ENCODE data around the gene EZR. TPM values are rescaled to one million over a fixed set of nuclear protein-coding genes. Genes with fewer than 3 reads are reported as not detected.

EZR gene
- total RNA-seq, 1 experiment from 2014 or later = 1,402 TPM

- TF ChIP-seq EZH2phosphoT487 (IDR thresholded peaks at IDR 0.05; ENCODE audit: borderline replicate concordance) (no peak), YY1 (IDR thresholded peaks at IDR 0.05; ENCODE audit: extremely low read depth, insufficient replicate concordance, low read depth, low read length) (peak; percentile 85), FOSL1 (IDR thresholded peaks at IDR 0.05; ENCODE audit: low read depth) (no peak), ELF1 (IDR thresholded peaks at IDR 0.05; ENCODE audit: borderline replicate concordance, low read depth) (no peak), POLR2AphosphoS5 (IDR thresholded peaks at IDR 0.05; ENCODE audit: low read depth, low read length) (peak; percentile 87), SIN3A (IDR thresholded peaks at IDR 0.05; ENCODE audit: low read depth) (no peak), ZFX (IDR thresholded peaks at IDR 0.05) (no peak), CTCF (IDR thresholded peaks at IDR 0.05 in 2 of 3, conservative IDR thresholded peaks at IDR 0.05 in 1 of 3; ENCODE audit: borderline replicate concordance in 1 of 3, insufficient read depth in 1 of 3, low read depth in 2 of 3, low read length in 2 of 3) (no peak), EZH2 (IDR thresholded peaks at IDR 0.05) (no peak), ZBTB33 (IDR thresholded peaks at IDR 0.05; ENCODE audit: extremely low read depth, insufficient replicate concordance, low read length) (peak; percentile 82), SRF (IDR thresholded peaks at IDR 0.05; ENCODE audit: low read depth) (no peak)
Observed at GRCh38 chr6:158737710-158738615, 81.2 kb downstream of the EZR start (continued).

Data from HCT116 (cell line).